ENCODE results near the gene AK5.

AK5 gene

GRCh38 chr1:77276941-77277340, 4.9 kb upstream of the AK5 start:
- TF ChIP-seq CTCF (conservative IDR thresholded peaks at IDR 0.05; ENCODE audit: low read length) (no peak), EZH2phosphoT487 (IDR thresholded peaks at IDR 0.05; ENCODE audit: borderline replicate concordance) (no peak)
- Histone ChIP-seq H3K27me3 (ENCODE audit: insufficient read depth, low read length, poor library complexity, severe bottlenecking) (no peaks in the 10 kb centered on the region), H3K9me2 (replicated peaks; ENCODE audit: low read depth, low read length) (no peaks in the 10 kb centered on the region), H3K4me1 (ENCODE audit: insufficient read depth, low read length, poor library complexity, severe bottlenecking) (peaks cover 9% of the 10 kb centered on the region), H3F3A (ENCODE audit: low read depth) (no peaks in the 10 kb centered on the region), H4K20me1 (ENCODE audit: insufficient read depth, low read length, poor library complexity, severe bottlenecking) (no peaks in the 10 kb centered on the region), H3K9me3 (ENCODE audit: insufficient read depth, low read depth, low read length) (no peaks in the 10 kb centered on the region), H3K36me3 (ENCODE audit: insufficient read depth, low read length) (no peaks in the 10 kb centered on the region), H3K4me2 (ENCODE audit: low read depth, low read length, poor library complexity, severe bottlenecking) (no peak overlapping the region), H3K4me3 (ENCODE audit: low read length, poor library complexity, severe bottlenecking) (no peak overlapping the region), H3K79me2 (ENCODE audit: insufficient read depth, low read length) (no peaks in the 10 kb centered on the region), H2AFZ (ENCODE audit: low read length) (no peak overlapping the region), H3K9ac (ENCODE audit: low read depth, low read length, poor library complexity, severe bottlenecking) (no peak overlapping the region)

- H3K4me1 ChIP-seq (ENCODE audit: insufficient read depth, low read length, poor library complexity, severe bottlenecking): peaks cover 9% of the 10 kb centered on the region
- H4K20me1 ChIP-seq (ENCODE audit: insufficient read depth, low read length, poor library complexity, severe bottlenecking): no peaks in the 10 kb centered on the region
- 0 out of 2 replicates have a peak overlapping the region, but pooled peaks have one; percentile 52 for H2AFZ ChIP-seq (ENCODE audit: low read length)
- no peaks in the 10 kb centered on the region for H3K36me3 ChIP-seq (ENCODE audit: insufficient read depth, low read length)
- no peaks in the 10 kb centered on the region for H3K79me2 ChIP-seq (ENCODE audit: insufficient read depth, low read length)
- no peaks in the 10 kb centered on the region for H3K9me2 ChIP-seq (replicated peaks; ENCODE audit: low read depth, low read length)
- H3K4me3 ChIP-seq (ENCODE audit: low read length, poor library complexity, severe bottlenecking): peak overlapping the region; percentile 20
- H3K9ac ChIP-seq (ENCODE audit: low read depth, low read length, poor library complexity, severe bottlenecking): no peak overlapping the region
- no peaks in the 10 kb centered on the region for H3K9me3 ChIP-seq (ENCODE audit: insufficient read depth, low read depth, low read length)
- no peaks in the 10 kb centered on the region for H3K27me3 ChIP-seq (ENCODE audit: insufficient read depth, low read length, poor library complexity, severe bottlenecking)
- peak overlapping the region; percentile 54 for H3K4me2 ChIP-seq (ENCODE audit: low read depth, low read length, poor library complexity, severe bottlenecking)
- H3F3A ChIP-seq (ENCODE audit: low read depth): no peaks in the 10 kb centered on the region
- TF ChIP-seq CTCF (conservative IDR thresholded peaks at IDR 0.05; ENCODE audit: low read length) (no peak), EZH2phosphoT487 (IDR thresholded peaks at IDR 0.05; ENCODE audit: borderline replicate concordance) (no peak)
Measured at GRCh38 chr1:77279929-77280328, 1.9 kb upstream of the AK5 start.

- no peak overlapping the region for H3K4me2 ChIP-seq (ENCODE audit: low read depth, low read length, poor library complexity, severe bottlenecking)
Measured at GRCh38 chr1:77280962-77281361, 857 bp upstream of the AK5 start.

More at GRCh38 chr1:77280962-77281361, 857 bp upstream of the AK5 start:
- Histone ChIP-seq H3K4me1 (ENCODE audit: insufficient read depth, low read length, poor library complexity, severe bottlenecking) (peaks cover 9% of the 10 kb centered on the region), H3K79me2 (ENCODE audit: insufficient read depth, low read length) (no peaks in the 10 kb centered on the region), H3K9ac (ENCODE audit: low read depth, low read length, poor library complexity, severe bottlenecking) (no peak overlapping the region), H3K4me3 (ENCODE audit: low read length, poor library complexity, severe bottlenecking) (no peak overlapping the region), H4K20me1 (ENCODE audit: insufficient read depth, low read length, poor library complexity, severe bottlenecking) (no peaks in the 10 kb centered on the region), H3K36me3 (ENCODE audit: insufficient read depth, low read length) (no peaks in the 10 kb centered on the region), H3K9me3 (ENCODE audit: insufficient read depth, low read depth, low read length) (no peaks in the 10 kb centered on the region), H3K9me2 (replicated peaks; ENCODE audit: low read depth, low read length) (no peaks in the 10 kb centered on the region), H2AFZ (ENCODE audit: low read length) (peak overlapping the region; percentile 52; the same call in 1 of the 2 replicates), H3F3A (ENCODE audit: low read depth) (no peaks in the 10 kb centered on the region), H3K27me3 (ENCODE audit: insufficient read depth, low read length, poor library complexity, severe bottlenecking) (no peaks in the 10 kb centered on the region)
- TF ChIP-seq CTCF (conservative IDR thresholded peaks at IDR 0.05; ENCODE audit: low read length) (no peak), EZH2phosphoT487 (IDR thresholded peaks at IDR 0.05; ENCODE audit: borderline replicate concordance) (no peak)

All from Loucy (cell line).